Activated naive CD4-positive, alpha-beta T cell treated with anti-CD3 and anti-CD28 coated beads, Interleukin-2, amount 10 ng/mL, durations not matched to agents 7 days and 5 days (primary cell): Measurements from ENCODE around the gene SPSB4.

Experiments
- CTCF ChIA-PET: fragments of 350-600 bp; sonication (Branson Sonifier 250); formaldehyde crosslinking; loops from one replicate; lab custom pipeline; 2021; ENCODE audit warnings: antibody characterized with exemption; lab: Charles Lee
- DNase-seq: peaks from one replicate; pipeline ENCODE4 v3.0.0-alpha.2; 2020
- H3K27ac Mint-ChIP-seq: one replicate; pipeline ENCODE4 v1.8.0; 2021; ENCODE audit warnings: mild to moderate bottlenecking, moderate library complexity, mixed read lengths
- H3K27me3 Mint-ChIP-seq: one replicate; pipeline ENCODE4 v1.8.0; 2021; ENCODE audit warnings: mild to moderate bottlenecking, mixed read lengths
- H3K36me3 Mint-ChIP-seq: one replicate; pipeline ENCODE4 v1.8.0; 2021; ENCODE audit warnings: mixed read lengths
- H3K4me1 Mint-ChIP-seq: one replicate; pipeline ENCODE4 v1.8.0; 2021; ENCODE audit warnings: mixed read lengths
- H3K4me3 Mint-ChIP-seq: one replicate; pipeline ENCODE4 v1.8.0; 2021; ENCODE audit warnings: mild to moderate bottlenecking, moderate library complexity, mixed read lengths
- H3K9me3 Mint-ChIP-seq: one replicate; pipeline ENCODE4 v1.8.0; 2021; ENCODE audit warnings: mixed read lengths

The SPSB4 gene

GRCh38 chr3:141074529-141074928 is 23.4 kb downstream of the SPSB4 start:
- CTCF ChIA-PET = no interaction called here
- Mint-ChIP-seq H3K9me3 (no peaks in the 10 kb centered on the region), H3K27ac (no peak overlapping the region), H3K27me3 (peaks cover 28% of the 10 kb centered on the region), H3K4me1 (peaks cover 7% of the 10 kb centered on the region), H3K4me3 (no peak overlapping the region), H3K36me3 (no peaks in the 10 kb centered on the region)
- no peak for DNase-seq

- peaks cover 25% of the 10 kb centered on the region for H3K27me3 Mint-ChIP-seq
- H3K27ac Mint-ChIP-seq = no peak overlapping the region
- H3K9me3 Mint-ChIP-seq = no peaks in the 10 kb centered on the region
- CTCF ChIA-PET = interaction anchor here (1.0 kb wide), 1 partner anchor 29 kb away, joined by 3 read pairs; no protein-coding TSS in a partner anchor
- no peaks in the 10 kb centered on the region for H3K36me3 Mint-ChIP-seq
- H3K4me3 Mint-ChIP-seq = no peak overlapping the region
- no peak for DNase-seq
- H3K4me1 Mint-ChIP-seq = peaks cover 7% of the 10 kb centered on the region
These were observed 25.1 kb downstream of the SPSB4 start for GRCh38 chr3:141076036-141076773.

GRCh38 chr3:141076797-141077571 is 25.8 kb downstream of the SPSB4 start:
- H3K4me3 Mint-ChIP-seq = no peak overlapping the region
- H3K9me3 Mint-ChIP-seq = no peaks in the 10 kb centered on the region
- H3K4me1 Mint-ChIP-seq = peaks cover 7% of the 10 kb centered on the region
- CTCF ChIA-PET = no interaction called here
- H3K36me3 Mint-ChIP-seq = no peaks in the 10 kb centered on the region
- H3K27ac Mint-ChIP-seq = no peak overlapping the region
- peaks cover 25% of the 10 kb centered on the region for H3K27me3 Mint-ChIP-seq
- DNase-seq = no peak

- H3K27me3 Mint-ChIP-seq = peaks cover 25% of the 10 kb centered on the region
- H3K36me3 Mint-ChIP-seq = no peaks in the 10 kb centered on the region
- no peaks in the 10 kb centered on the region for H3K9me3 Mint-ChIP-seq
- H3K4me3 Mint-ChIP-seq = no peak overlapping the region
- DNase-seq = no peak
- H3K4me1 Mint-ChIP-seq = peaks cover 7% of the 10 kb centered on the region
- CTCF ChIA-PET = no interaction called here
- no peak overlapping the region for H3K27ac Mint-ChIP-seq
These were observed 26.5 kb downstream of the SPSB4 start for GRCh38 chr3:141077631-141078030.

GRCh38 chr3:141078200-141078599 is 27.1 kb downstream of the SPSB4 start:
- Mint-ChIP-seq H3K36me3 (no peaks in the 10 kb centered on the region), H3K4me1 (peaks cover 7% of the 10 kb centered on the region), H3K9me3 (no peaks in the 10 kb centered on the region), H3K27me3 (peaks cover 25% of the 10 kb centered on the region), H3K27ac (no peak overlapping the region), H3K4me3 (no peak overlapping the region)
- CTCF ChIA-PET = no interaction called here
- no peak for DNase-seq

- H3K9me3 Mint-ChIP-seq = no peaks in the 10 kb centered on the region
- H3K36me3 Mint-ChIP-seq = no peaks in the 10 kb centered on the region
- H3K27me3 Mint-ChIP-seq = peaks cover 20% of the 10 kb centered on the region
- CTCF ChIA-PET = interaction anchor here (1.3 kb wide), 1 partner anchor 25 kb away, joined by 3 read pairs; no protein-coding TSS in a partner anchor
- H3K4me1 Mint-ChIP-seq = peaks cover 7% of the 10 kb centered on the region
- no peak overlapping the region for H3K27ac Mint-ChIP-seq
- DNase-seq = no peak
- H3K4me3 Mint-ChIP-seq = no peak overlapping the region
These were observed 29.3 kb downstream of the SPSB4 start for GRCh38 chr3:141080431-141080830.

GRCh38 chr3:141081141-141081795 is 30.1 kb downstream of the SPSB4 start:
- H3K27ac Mint-ChIP-seq = no peak overlapping the region
- H3K4me1 Mint-ChIP-seq = peaks cover 7% of the 10 kb centered on the region
- no peak overlapping the region for H3K4me3 Mint-ChIP-seq
- DNase-seq = no peak
- H3K9me3 Mint-ChIP-seq = no peaks in the 10 kb centered on the region
- no peaks in the 10 kb centered on the region for H3K36me3 Mint-ChIP-seq
- H3K27me3 Mint-ChIP-seq = peaks cover 17% of the 10 kb centered on the region
- CTCF ChIA-PET = no interaction called here

- DNase-seq = no peak
- Mint-ChIP-seq H3K4me3 (no peak overlapping the region), H3K36me3 (no peaks in the 10 kb centered on the region), H3K9me3 (no peaks in the 10 kb centered on the region), H3K27me3 (peaks cover 12% of the 10 kb centered on the region), H3K27ac (no peak overlapping the region), H3K4me1 (peaks cover 4% of the 10 kb centered on the region)
- CTCF ChIA-PET = no interaction called here
These were observed 30.9 kb downstream of the SPSB4 start for GRCh38 chr3:141082064-141082463.

- H3K27me3 Mint-ChIP-seq = peaks cover 5% of the 10 kb centered on the region
- CTCF ChIA-PET = no interaction called here
- no peaks in the 10 kb centered on the region for H3K4me1 Mint-ChIP-seq
- H3K4me3 Mint-ChIP-seq = no peak overlapping the region
- no peak overlapping the region for H3K27ac Mint-ChIP-seq
- no peaks in the 10 kb centered on the region for H3K36me3 Mint-ChIP-seq
- no peak for DNase-seq
- no peaks in the 10 kb centered on the region for H3K9me3 Mint-ChIP-seq
These were observed 32.1 kb downstream of the SPSB4 start for GRCh38 chr3:141083226-141083625.

- Mint-ChIP-seq H3K36me3 (no peaks in the 10 kb centered on the region), H3K27ac (no peak overlapping the region), H3K4me1 (no peaks in the 10 kb centered on the region), H3K27me3 (no peaks in the 10 kb centered on the region), H3K4me3 (no peak overlapping the region), H3K9me3 (no peaks in the 10 kb centered on the region)
- CTCF ChIA-PET = interaction anchor here (1.3 kb wide), 1 partner anchor 84 kb away, joined by 4 read pairs; no protein-coding TSS in a partner anchor
- no peak for DNase-seq
These were observed 32.9 kb downstream of the SPSB4 start for GRCh38 chr3:141083836-141084649.

- no peaks in the 10 kb centered on the region for H3K9me3 Mint-ChIP-seq
- H3K36me3 Mint-ChIP-seq = no peaks in the 10 kb centered on the region
- no peak for DNase-seq
- H3K27me3 Mint-ChIP-seq = peaks cover 4% of the 10 kb centered on the region
- no peak overlapping the region for H3K4me3 Mint-ChIP-seq
- H3K4me1 Mint-ChIP-seq = no peaks in the 10 kb centered on the region
- no peak overlapping the region for H3K27ac Mint-ChIP-seq
- CTCF ChIA-PET = interaction anchor here (1.3 kb wide), 1 partner anchor 85 kb away, joined by 4 read pairs; no protein-coding TSS in a partner anchor
These were observed 34.4 kb downstream of the SPSB4 start for GRCh38 chr3:141085343-141086070.

GRCh38 chr3:141086188-141086587 is 35.0 kb downstream of the SPSB4 start:
- no peak for DNase-seq
- H3K27me3 Mint-ChIP-seq = peaks cover 4% of the 10 kb centered on the region
- no peak overlapping the region for H3K27ac Mint-ChIP-seq
- CTCF ChIA-PET = no interaction called here
- H3K9me3 Mint-ChIP-seq = no peaks in the 10 kb centered on the region
- no peaks in the 10 kb centered on the region for H3K4me1 Mint-ChIP-seq
- H3K4me3 Mint-ChIP-seq = no peak overlapping the region
- H3K36me3 Mint-ChIP-seq = no peaks in the 10 kb centered on the region

GRCh38 chr3:141087076-141087777 is 36.1 kb downstream of the SPSB4 start:
- H3K4me3 Mint-ChIP-seq = no peak overlapping the region
- CTCF ChIA-PET = no interaction called here
- DNase-seq = no peak
- H3K36me3 Mint-ChIP-seq = no peaks in the 10 kb centered on the region
- H3K4me1 Mint-ChIP-seq = no peaks in the 10 kb centered on the region
- no peaks in the 10 kb centered on the region for H3K9me3 Mint-ChIP-seq
- H3K27ac Mint-ChIP-seq = no peak overlapping the region
- peaks cover 4% of the 10 kb centered on the region for H3K27me3 Mint-ChIP-seq
